Measurements from ENCODE around the gene AUTS2. TPM values are rescaled to one million over a fixed set of nuclear protein-coding genes. Genes with fewer than 3 reads are reported as not detected.

AUTS2 gene
- total and polyA plus RNA-seq, 11 donors: 3.4 to 14.0 (median 7.3) TPM

GRCh38 chr7:70582927-70583895, 984.9 kb downstream of the AUTS2 start:
- no peak for TF ChIP-seq POLR2A (IDR thresholded peaks at IDR 0.05)
- TF ChIP-seq, protein P1, sequence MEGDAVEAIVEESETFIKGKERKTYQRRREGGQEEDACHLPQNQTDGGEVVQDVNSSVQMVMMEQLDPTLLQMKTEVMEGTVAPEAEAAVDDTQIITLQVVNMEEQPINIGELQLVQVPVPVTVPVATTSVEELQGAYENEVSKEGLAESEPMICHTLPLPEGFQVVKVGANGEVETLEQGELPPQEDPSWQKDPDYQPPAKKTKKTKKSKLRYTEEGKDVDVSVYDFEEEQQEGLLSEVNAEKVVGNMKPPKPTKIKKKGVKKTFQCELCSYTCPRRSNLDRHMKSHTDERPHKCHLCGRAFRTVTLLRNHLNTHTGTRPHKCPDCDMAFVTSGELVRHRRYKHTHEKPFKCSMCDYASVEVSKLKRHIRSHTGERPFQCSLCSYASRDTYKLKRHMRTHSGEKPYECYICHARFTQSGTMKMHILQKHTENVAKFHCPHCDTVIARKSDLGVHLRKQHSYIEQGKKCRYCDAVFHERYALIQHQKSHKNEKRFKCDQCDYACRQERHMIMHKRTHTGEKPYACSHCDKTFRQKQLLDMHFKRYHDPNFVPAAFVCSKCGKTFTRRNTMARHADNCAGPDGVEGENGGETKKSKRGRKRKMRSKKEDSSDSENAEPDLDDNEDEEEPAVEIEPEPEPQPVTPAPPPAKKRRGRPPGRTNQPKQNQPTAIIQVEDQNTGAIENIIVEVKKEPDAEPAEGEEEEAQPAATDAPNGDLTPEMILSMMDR (IDR thresholded peaks at IDR 0.05): no peak
- no peaks in the 10 kb centered on the region for H3K4me1 ChIP-seq
- H3K4me3 ChIP-seq: no peak overlapping the region
- no peaks in the 10 kb centered on the region for H3K27me3 ChIP-seq
- ATAC-seq (no peak), DNase-seq (no peak)
- 82 to 87% (median 84%) methylated on average over 18 of the region's 18 CpGs for WGBS, 4 donors
- H3K9me3 ChIP-seq: no peaks in the 10 kb centered on the region
- H3K36me3 ChIP-seq: no peaks in the 10 kb centered on the region
- intact Hi-C loops (cut with DNase I): no loop called here
- H3K27ac ChIP-seq: no peak overlapping the region

DNA sequence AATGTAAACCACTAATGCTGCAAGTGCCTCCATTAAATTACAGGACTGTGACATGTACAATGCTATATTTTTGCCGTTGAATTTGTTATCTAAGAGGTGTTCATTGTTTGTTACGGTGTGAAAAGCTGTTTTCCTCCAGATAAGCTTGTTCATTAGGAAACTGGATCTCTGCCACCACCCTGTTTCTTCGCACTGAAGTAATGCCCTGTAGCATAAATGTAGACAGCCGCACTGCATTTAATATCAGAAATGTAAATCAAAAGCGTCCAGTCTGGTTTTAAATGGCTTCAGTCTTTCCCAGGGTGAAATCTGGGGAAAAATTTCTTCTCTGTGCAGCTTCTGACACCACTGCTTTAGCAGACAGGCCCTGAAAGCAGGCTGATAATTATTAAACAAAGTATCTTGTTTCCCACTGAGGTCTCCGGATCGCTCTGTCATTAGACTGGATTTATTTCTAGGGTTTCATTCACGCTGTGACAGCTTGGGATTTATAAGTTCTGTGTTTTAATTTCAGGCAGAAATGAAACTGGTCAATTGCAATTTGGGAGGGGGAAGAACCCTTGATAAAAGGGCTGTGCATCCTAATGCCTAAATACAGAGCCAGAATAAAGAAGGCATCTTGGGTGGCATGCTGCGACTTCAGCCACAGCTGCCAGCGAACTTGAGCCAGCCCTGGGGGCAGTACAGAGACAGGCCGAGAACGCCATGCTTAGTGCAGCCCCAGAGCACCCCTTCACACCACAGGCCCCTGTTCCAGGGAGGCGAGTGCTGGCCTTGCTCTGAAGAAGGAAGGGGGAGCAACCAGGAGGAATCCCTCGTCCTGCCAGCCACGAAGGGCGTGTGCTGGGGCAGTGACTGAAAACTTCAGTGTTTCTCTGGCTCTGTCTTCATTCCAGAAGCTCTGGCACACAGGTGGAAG, 985.9 kb downstream of the AUTS2 start:
- H3K4me1 ChIP-seq: no peaks in the 10 kb centered on the region
- WGBS, 4 donors: 89 to 94% (median 92%) methylated on average over 14 to 16 of the region's 16 CpGs
- H3K9me3 ChIP-seq: no peaks in the 10 kb centered on the region
- no peak overlapping the region for H3K4me3 ChIP-seq
- no peak for ATAC-seq
- TF ChIP-seq, protein P1 (IDR thresholded peaks at IDR 0.05): no peak
- no peak for TF ChIP-seq POLR2A (IDR thresholded peaks at IDR 0.05)
- no peaks in the 10 kb centered on the region for H3K36me3 ChIP-seq
- no peaks in the 10 kb centered on the region for H3K27me3 ChIP-seq
- intact Hi-C loops (cut with DNase I): no loop called here
- no peak overlapping the region for H3K27ac ChIP-seq
- no peak for DNase-seq

DNA sequence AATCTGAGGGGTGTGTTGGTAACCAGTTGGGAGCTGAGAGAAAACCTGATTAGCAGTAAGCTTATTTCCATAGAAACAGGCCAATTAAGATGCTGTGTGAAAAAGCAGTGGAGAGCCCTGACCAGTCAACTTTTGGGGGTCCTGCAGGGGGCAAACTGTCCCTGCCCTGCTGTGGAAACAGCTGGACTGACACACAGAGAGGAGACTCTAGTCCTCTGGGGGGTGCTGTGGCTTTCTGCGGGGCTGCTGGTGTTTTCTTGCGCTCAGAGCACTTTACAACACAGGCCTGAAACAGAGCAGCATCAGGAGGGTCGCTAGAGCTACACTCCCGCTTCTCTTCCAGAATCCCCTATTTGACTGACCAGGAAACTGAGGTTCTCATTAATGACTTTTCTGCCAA, 986.8 kb downstream of the AUTS2 start:
- ATAC-seq: no peak

More for the DNA sequence above, 986.8 kb downstream of the AUTS2 start:
- no peaks in the 10 kb centered on the region for H3K4me1 ChIP-seq
- H3K27ac ChIP-seq: no peak overlapping the region
- no peaks in the 10 kb centered on the region for H3K9me3 ChIP-seq
- no peaks in the 10 kb centered on the region for H3K36me3 ChIP-seq
- no peaks in the 10 kb centered on the region for H3K27me3 ChIP-seq
- intact Hi-C loops (cut with DNase I): no loop called here
- 69 to 100% (median 91%) methylated on average over 3 to 4 of the region's 4 CpGs for WGBS, 4 donors
- TF ChIP-seq, protein P1 (IDR thresholded peaks at IDR 0.05): no peak
- TF ChIP-seq POLR2A (IDR thresholded peaks at IDR 0.05): no peak
- DNase-seq: no peak
- H3K4me3 ChIP-seq: no peak overlapping the region
